SHP77 treated with DMSO at 0.1 percent for 48 hours (cell line): ENCODE measurements around the gene ELP4.
"Not testable (repeated sequence)": the region's sequence is repeated elsewhere in the genome, so short reads cannot be mapped to it uniquely, and the experiment has no call there.

Source experiments
- DNase-seq: peaks from one replicate; lab custom pipeline; 2025; lab: John Stamatoyannopoulos, UW

Gene ELP4

DNA sequence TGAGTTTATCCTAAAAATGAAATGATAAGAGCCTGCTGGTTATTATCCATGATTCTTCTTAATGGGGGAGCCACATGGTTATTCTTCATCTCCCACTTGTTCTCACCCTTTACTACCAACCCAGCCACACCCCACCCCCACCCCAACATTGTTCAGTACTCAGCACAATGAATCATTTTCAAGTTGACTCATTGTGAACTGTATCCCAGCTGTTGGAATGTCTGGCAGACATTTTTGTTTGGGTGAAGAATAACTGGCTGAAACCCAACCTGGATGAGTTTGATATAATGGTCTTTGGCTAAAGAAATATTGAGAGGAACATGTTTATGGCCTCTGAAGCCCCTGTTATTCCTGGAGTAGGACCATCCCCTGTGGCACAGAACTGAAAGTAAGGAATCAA lies 136.2 kb downstream of the ELP4 start:
- no peak for DNase-seq

DNA sequence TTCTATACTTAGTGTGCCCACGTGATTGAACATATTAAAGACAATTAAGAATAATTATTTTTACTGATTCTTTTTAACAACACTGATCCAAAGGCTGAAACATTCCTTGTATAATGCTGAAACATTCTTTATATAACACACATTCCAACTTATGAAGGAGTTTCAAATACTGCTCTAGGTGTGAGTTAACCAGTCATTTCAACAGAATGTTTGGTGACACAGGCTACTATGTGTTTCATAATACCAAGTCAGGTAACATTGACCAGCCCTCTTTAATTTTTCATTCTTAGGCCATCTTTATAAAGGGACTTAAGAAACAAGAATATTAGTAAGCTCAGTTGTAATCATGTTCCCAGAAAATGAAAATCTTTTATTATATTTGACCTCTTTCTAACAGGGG lies 136.6 kb downstream of the ELP4 start:
- DNase-seq = no peak

DNA sequence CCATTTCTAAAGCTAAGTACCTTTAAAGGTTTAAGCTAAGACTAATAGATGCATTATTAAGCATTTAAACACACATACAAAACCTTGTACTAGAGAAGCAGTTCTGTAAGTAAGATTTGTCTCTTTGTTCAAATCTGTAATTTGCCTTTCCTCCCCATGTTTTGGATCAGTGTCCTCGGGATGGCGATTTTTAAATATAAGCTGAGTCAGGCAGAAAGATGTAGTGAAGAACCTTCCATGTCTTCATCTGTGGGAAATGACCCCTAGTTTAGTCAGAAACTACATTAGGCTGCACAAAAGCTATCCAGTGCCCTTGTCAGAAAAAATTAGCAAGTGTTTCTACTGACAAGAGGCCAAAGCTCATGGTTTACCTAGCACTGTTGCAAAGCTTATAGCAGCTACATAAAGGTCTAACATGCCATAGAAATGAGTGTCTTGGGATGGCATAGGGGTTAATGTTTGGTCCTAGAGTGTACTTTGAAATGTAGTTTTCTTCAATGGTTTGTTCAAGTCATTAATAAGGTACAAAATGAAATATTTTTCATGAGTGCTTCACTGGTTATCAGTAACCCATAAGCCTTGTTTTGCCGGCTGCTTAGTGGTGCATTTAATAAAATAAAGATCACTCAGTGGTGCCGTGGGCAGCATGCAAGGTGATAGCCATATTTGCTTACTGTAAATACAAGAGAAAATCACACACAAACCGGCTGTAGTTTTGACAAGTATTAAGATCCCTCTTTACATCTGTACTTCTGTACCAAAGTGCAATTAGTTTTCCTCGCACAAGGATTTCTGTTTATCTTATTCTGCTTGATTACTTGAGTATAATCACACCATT lies 139.8 kb downstream of the ELP4 start:
- no peak for DNase-seq

DNA sequence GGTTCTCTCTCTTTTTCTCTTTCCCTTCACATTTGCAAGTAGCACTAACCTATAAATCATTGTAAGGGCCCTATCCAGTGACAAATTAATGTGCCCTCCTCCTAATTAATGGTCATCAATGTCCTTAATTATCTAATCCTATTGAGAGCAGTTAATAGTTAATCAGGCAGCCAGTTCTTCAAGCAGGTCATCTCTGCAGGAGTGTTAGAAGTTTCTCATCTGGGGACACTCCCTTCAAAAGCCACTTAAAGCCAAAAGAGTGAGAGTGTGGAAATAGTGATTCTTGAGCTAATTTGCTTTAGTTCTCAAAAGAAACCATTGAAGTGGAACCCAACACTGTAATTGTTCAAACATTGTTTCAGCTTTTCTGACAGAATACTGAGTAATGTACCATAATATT lies 141.6 kb downstream of the ELP4 start:
- DNase-seq = no peak

DNA sequence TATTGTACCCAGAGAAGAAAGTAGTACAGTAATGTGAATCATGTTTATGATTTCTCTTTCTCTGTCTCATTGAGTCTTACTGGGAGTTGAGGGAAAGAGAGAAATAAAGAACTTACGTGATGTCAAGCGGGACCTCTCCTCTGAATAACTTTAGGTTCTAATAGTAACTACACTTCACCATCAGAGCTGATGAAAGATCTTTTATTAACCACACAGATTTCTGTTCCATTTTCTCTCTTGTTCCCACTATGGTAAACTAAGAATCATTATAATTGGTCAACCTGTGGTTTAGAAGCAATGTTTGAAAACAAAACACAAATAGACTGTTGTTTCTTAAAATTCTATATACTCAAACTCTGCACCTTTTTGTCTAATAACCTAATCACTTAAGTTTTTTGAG lies 142.3 kb downstream of the ELP4 start:
- no peak for DNase-seq

DNA sequence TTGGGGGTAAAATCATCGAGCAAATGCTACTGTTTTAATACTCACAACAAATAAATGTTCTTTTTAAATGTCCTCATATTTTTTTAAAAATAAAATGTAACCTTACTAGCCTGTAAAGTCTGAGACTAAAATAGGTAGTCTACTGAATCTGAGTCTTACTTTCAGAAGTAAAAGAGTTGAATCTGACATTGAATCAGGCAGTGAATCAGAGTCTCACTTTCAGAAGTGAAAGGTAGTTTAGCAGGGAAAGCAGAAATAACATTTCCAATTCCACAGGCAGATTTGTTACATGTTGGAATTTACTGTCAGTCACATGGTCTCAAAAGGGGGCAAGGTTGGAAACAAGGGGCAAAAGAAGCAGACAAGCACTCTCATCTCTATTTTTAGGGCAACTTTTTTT lies 143.0 kb downstream of the ELP4 start:
- DNase-seq = no peak

DNA sequence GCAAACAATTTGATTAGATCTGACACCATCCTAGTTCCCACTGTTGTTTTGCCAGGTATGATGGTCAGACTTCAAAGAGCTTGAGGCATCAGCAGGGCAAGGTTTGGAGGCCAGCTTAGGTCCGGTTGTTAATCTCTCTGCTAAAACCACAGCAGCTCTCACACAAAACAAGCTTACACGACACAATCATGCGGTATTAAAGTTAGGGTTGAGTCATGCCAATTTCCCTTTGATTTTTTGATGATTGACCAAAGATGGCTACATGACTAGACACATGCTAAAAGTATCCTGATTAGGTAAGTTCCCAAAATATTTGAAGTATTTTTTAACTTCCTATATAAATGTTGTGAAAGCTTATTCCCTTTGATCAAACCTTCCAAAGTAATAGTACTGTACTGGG lies 145.9 kb downstream of the ELP4 start:
- DNase-seq = no peak

DNA sequence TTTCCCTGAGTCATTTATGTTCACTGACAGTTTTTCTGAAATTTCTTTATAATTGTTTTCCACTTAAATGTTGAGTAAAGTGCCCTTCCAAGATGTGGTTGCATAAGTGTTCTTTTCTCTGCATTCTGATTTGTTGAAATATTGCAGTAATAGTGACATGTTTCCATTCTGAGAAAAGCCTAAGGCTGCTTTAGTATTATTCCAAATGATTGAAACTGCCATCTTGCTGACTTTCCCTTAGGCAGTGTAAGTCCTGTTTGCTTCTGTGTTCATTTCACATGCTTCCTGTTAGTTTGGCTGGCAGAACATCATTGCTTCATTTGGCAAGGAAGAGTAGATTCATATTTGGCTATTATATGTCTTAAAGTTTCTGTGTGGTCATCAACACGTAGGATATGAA lies 146.5 kb downstream of the ELP4 start:
- DNase-seq = no peak

DNA sequence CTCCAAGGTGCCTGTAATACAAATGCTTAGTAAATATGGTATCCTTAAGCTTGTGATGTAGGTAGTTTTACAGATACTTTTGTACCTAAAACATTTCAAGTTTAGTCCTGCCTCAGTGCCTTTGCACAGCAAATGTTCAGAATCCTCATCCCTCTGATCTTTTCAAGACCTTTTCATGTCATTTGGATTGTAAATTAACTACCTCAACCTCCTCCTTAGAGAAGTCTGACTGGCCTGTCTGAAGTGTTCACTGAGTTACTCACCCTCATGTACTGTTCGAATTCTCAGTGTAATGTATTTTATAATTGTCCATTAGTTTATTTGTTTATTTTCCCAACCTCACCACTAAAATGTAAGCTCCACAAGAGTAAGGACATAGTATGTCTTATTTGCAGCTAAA lies 147.5 kb downstream of the ELP4 start:
- no peak for DNase-seq

DNA sequence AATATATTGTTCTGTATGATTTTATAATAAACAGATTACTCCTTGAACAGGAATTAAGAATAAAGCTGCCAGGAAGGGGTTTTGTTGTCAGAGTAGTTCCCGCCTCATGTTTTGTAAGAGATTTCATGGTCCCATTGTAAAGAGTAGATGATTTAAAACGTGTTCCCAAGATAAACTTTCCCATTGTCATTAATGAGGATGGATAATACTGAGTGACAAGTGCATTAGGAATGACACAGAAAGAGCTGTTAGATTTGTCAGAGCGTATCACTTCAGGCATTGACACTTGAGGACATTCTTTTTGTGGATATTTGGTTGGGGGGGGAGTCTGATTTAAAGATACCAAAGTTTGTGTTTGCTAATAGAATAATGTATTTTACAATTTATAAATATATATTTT lies 154.6 kb downstream of the ELP4 start:
- DNase-seq = no peak

DNA sequence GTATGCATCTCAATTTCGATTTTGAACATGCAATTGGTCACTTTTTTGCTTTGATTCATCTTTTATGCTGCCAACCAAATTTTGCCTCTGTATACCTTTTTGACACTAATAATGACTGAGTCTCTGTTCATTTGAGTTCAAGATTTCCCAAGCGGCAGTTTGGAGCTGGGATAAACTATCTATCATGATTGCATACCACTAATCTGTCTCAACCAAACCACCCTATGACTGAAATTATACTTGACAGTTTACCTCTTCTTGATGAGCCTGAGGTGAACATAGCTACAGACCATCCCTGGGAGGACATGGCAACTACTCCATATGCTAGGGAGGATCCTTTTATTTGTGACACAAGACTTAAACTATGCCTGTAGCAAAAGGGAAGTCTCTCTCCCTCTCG lies 155.4 kb downstream of the ELP4 start:
- no peak for DNase-seq

DNA sequence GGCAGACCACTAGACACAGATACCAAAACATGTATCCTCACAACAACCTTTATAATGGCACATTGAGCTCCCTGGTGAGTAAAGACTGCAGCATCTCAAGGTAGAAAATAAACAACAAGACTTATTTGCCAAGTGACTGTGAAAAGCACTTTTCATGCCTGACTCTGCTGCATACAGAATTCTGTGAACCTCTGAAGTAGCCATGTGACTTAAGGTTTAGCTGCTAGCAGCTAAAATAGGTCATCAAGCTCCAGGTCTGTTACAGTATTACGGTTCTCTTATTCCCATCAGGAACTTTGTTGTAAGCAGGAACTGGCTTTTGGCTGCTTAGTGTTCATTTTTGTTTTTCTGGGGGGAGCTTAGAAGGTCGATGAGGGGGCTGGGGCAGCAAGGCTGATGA lies 162.1 kb downstream of the ELP4 start:
- DNase-seq = no peak

DNA sequence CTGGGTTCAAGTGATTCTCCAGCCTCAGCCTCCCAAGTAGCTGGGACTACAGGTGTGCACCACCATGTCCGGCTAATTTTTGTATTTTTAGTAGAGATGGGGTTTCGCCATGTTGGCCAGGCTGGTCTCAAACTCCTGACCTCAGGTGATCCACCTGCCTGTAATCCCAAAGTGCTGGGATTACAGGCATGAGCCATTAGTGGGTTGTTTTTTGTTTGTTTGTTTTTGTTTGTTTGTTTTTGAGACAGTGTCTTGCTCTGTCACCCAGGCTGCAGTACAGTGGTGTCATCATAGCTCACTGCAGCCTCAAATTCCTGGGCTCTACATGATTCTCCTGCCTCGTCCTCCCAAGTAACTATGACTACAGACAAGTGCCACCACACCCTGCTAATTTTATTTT lies 163.5 kb downstream of the ELP4 start:
- DNase-seq = not testable (repeated sequence)

DNA sequence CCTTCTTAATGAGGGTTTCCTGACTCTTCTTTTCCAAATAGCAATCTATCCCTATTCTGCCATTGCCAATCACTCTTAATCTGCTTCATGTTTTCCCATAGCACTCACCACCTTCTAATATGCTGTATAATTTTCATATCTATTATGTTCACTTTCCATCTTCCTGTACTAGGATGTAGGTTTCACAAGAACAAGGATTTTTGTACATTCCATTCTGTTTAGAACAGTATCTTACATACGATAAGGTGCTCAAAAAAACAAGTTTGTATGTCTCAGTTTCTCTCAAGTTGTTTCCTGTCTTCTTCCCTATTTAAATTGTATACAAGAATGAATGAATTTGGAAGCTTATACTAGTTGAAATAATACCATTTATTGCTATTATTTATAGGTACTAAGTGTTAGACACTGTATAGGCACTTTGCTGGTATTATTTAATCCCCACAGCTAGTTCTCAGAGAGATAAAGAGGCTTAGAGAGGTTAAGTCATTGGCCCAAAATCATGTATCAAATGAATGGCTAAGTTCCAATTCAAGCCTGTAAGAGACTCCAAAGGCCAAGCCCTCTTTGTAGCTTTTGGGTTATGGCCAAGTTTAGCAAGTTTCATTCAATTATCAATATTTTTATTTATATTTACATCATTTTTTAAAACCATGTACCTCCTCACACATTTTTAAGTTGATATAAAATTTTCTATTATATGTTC lies 166.9 kb downstream of the ELP4 start:
- DNase-seq = no peak

DNA sequence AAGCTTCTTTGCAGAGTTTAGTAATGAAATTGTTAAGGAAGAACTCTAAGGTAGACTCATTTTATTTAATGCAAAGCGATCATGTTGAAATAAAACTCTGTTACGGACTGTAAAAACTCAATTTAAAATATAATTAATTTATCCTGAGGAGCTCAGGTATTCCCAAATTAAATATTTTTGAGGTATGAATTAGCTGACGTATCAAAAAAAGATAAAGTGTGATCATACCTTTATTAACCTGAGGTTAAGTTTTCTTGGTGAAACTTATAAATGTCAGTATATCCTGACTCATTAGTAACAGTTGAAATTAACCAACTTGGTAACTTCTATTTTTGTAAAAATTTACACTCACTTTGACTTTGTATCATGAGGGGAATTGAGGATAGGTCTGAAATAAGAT lies 171.2 kb downstream of the ELP4 start:
- DNase-seq = no peak

DNA sequence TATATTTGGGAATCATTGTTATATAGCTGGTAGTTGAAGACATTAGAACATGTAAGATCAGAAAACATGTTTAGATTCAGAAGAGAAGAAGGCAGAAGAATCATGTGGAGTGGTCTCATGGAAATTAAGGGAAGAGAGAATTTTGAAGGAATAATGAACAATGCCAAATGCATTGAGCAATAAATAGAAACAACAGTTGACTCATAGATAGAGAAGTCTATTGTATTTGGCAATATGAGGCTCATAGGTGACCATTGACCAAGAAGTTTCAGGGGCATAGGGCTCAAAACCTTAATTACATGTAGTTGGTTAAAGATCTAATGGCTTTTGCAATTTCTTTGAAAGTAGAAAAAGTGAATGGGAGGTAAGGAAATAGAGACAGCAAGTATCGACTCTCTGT lies 177.7 kb downstream of the ELP4 start:
- no peak for DNase-seq

DNA sequence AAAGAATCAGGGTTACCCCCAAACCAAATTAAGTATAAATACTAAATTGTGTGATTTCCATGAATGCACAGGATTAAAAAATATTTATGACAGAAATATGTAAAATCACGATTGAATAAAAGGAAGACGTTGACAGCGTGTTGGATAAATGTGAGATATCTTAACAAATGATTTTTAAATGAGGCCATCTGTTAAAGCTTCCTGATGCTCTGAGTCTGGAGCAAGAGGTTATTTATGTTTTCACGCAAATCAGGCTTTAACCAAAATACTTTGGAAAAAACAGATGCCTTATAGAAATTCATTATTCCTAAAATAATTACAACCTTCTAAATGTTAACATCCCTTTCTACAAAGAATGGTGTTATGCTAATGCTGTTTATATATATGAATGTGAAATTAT lies 178.3 kb downstream of the ELP4 start:
- DNase-seq = no peak

DNA sequence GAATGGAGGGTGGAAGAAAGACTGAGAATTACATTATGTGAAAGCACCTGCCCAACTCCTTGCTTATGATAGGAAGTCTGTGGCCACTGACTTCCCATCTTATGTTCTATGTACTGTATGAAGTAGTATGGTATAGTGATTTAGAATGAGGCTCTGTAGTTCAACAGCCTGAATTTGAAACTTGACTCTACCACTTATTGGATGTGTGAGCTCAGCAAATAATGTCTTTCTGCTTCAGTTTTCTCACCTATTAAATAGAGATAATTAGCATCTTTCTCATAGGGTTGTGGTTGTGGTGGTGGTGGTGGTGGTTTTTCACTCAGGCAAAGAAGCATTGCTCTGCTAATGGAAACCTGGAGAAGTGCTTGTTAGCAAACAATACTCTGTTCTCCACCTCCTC lies 180.0 kb downstream of the ELP4 start:
- DNase-seq = no peak

DNA sequence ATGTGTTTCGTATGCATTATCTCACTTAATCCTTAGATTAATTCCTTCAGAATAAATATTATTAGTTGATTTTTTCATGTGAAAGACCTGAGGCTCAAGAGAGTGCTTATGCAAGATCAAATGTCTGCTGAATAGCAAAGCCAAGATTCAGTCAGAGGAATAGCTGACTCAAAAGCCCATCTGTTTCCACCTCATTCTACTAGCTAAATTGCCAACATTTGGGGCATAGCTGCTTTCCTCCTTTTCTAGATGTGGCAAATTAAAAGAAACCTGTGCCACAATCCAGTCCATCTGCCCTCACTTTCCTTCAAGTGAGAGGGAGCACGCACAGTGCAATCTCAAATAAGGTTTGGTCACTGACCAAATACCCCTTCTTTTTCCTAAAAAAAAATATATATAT lies 180.5 kb downstream of the ELP4 start:
- no peak for DNase-seq

DNA sequence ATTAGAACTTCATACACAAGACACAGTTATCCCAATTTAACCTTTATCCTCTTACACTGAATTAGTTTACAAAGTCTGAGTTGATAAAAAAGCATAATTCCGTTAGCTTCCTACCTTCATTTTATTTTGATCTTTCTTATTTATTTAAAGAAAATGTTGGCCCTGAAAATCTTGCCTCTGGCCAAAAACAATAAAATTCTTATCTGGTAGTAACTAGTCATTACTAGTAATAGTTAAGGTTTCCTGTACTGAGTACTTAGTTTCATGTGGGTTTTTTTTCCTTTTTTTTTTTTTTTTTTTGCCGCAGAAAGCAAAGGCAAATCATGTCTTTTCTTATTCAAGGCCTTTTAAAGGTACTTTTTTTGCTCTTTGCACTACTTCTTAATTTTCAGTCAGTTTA lies 180.9 kb downstream of the ELP4 start:
- no peak for DNase-seq

DNA sequence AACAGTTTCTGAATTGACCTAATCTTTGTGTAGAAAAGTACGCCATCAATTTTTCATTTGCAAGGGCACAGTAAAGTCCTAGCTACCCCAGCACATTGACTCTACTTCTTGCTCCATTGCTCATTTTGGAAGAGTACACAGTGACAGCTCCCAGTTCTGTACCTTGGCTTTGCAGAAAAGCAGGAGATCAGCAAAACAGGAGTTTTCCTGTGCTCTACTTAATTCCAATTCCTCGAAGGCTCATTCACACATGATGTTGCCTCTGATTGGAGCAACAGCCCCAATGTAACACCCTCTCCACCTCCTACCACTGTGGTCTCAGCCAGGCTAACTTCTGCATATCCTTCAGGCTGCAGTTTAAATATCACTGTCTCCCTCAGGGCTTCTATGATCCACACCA lies 182.9 kb downstream of the ELP4 start:
- no peak for DNase-seq

DNA sequence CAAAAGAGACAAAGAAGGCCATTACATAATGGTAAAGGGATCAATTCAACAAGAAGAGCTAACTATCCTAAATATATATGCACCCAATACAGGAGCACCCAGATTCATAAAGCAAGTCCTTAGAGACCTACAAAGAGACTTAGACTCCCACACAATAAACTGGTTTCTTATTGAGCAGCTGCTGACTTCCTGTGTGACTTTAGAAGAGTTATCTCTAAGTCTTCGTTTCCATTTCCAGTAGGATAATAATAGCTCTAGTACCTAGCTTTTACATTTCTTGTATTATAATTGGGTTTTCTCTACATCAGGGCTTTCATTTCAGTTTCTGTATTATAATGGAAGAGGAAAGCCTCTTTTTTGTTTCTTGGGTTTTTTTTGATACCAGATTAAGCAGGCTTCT lies 187.5 kb downstream of the ELP4 start:
- not testable (repeated sequence) for DNase-seq

DNA sequence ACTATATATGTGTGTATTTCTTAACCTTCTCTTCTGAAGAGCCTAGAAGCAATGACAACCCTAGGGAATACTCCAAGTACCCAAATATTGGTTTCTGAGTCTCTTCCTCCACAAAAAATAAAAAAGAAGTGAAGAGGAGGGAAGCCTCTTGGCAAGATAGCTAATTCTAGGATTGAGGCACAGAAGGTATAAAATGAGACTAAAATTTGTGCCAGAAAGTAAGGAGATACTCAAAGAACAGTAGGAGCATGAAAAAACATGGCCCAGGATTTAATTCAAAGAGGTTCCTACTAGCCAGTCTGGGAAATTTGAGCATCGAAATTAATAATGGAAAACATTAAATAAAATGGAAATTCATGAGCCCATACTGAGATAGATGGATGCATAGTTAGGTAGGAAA lies 189.5 kb downstream of the ELP4 start:
- no peak for DNase-seq

DNA sequence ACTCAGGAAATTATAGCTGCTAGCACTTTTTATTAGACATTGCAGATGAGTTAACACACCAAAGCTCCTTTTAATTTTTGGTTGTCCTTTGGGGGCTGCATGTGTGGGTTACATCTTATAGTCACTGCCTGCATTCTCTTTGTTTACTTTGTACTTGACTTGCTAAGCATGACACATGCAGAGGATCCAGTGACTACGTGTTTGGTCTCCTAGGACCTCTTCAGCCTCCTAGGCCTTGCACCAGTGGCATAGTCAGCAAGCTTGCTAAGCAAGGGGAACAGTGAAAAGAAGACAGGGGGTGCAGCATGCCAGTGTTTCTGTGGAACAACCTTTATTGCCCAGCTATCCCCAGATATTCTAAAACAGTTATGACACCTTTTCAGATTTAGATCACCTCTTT lies 193.4 kb downstream of the ELP4 start:
- DNase-seq = peak; percentile 40
